NCI-H748 (cell line): ENCODE data around the gene ZBTB4.

Experiments
- DNase-seq: peaks from one replicate; lab custom pipeline; 2025; ENCODE audit not compliant: unreplicated experiment; lab: John Stamatoyannopoulos, UW

Gene ZBTB4

DNA sequence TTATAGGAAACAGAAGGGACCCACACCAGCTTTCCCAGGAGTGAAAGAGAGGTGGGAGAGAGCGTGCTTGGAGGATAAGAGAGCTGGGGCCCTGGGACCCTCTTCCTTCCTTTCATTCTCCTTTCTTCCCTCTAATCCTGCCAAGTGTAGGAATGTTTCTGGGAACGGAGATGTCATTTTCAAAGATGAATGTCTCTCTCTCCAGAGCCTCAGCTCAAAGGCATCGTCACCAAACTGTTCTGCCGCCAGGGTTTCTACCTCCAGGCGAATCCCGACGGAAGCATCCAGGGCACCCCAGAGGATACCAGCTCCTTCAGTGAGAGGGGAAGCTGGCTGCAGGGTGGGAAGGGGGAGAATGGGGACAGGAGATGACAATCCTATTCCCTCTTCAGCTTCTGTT, 38.2 kb downstream of the ZBTB4 start:
- no peak for DNase-seq

DNA sequence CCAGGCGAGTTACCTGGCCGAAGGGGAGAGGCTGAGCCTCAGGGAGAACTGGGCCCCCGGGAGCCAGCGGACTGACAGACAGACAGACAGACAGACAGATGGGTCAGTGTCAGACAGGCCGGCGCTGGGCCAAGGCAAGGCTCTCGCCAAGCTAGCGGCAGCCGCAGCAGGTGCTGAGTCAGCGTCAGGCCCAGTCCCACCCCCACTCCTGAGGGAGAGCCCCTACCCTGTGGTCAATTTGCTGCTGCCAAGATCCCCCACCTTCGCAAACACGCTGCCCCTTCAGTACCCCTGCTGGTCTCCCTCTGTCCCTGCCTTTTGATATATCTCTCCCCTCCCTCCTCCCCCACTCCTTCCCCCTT, 38.6 kb downstream of the ZBTB4 start:
- DNase-seq = peak; percentile 56

DNA sequence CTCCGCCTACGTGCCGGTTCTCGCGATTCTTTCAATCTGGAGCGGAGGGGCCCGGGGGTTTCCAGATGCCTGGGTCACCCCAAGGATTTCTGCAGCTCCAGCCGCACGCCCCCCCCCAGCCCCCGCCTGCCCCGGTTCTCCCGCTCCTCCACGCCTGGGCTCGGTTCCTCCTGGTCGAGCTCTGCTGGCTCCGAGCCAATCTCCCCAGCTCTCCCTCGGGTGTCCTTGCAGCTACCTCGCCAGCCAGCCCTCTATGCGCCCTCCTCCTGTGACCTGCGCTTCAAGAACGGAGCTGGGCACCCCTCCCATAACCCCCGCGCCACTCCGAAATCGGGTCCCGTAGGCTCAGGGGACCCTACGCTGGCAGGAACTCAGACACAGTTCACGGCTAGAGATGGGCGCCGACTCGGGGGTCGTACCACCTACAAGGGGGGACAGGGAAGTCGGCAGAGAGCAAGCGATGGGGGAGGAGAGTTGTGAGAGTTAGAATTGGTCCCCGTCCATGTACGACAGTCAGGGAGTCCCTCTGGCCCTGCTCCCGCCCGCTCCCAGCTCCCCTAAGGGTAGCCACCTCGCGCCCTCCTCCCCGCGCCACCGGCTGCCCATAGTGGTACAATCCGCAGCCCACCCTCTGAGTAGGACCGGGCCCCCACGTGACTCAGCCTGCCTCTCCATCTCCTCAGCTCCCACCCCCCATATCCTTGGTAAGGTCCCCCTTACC, 39.2 kb downstream of the ZBTB4 start:
- peak; percentile 75 for DNase-seq

DNA sequence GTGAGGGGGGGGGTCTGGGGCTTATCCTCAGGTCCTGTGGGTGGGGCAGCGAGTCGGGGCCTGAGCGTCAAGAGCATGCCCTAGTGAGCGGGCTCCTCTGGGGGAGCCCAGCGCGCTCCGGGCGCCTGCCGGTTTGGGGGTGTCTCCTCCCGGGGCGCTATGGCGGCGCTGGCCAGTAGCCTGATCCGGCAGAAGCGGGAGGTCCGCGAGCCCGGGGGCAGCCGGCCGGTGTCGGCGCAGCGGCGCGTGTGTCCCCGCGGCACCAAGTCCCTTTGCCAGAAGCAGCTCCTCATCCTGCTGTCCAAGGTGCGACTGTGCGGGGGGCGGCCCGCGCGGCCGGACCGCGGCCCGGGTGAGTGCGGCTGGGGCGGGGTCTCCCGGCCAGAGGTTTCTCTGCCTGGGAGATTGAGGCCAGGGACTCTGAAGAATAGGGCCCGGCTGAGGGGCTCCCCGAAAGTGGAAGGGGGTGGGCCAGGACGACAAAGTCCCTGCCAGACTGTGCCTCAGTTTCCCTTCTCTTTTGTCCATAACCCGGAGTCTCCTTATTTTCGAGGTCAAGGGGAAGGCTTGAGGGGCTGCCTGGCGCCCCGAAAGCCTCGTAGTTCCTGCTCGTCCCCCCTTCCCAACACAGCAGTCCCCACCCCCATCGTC, 39.8 kb downstream of the ZBTB4 start, which contains the start of gene FGF11:
Gene FGF11 (plus strand): TSS at position 51 of the 651 bp plus-strand sequence. CDS start 109 bp downstream, at position 160.
- peak; percentile 44 for DNase-seq

DNA sequence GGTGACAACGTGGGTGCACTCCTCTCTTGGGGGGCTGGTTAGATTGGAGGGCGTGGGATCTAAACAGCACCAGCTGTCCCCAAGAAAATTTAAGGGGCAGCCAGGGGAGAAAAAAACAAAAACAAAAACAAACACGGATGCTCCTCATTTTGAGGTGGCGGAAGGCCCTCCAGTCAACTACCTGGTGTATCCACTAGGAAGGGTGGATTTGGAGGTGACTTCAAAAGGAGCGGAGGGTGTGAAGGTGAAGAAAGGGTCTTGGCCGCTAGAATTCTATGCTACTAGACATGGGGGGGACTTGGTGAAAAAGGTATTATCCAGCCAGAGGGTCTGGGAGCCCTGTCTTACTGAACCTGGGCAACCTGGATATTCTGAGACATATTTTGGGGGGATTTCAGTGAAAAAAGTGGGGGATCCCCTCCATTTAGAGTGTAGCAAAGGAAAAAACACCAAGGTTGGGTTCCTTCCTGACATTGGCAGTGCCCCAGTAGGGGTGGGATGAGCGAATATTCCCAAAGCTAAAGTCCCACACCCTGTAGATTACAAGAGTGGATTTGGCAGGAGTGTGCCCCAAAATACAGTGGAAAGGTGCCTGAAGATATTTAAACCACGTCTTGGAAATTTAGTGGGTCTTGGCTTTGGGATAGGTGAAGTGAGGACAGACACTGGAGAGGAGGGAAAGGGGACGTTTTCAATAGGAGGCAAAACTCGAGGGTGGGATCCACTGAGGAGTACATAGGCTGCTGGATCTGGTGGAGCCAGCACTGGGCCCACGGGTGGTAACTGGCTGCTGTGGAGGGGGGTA, 40.6 kb downstream of the ZBTB4 start:
- no peak for DNase-seq

DNA sequence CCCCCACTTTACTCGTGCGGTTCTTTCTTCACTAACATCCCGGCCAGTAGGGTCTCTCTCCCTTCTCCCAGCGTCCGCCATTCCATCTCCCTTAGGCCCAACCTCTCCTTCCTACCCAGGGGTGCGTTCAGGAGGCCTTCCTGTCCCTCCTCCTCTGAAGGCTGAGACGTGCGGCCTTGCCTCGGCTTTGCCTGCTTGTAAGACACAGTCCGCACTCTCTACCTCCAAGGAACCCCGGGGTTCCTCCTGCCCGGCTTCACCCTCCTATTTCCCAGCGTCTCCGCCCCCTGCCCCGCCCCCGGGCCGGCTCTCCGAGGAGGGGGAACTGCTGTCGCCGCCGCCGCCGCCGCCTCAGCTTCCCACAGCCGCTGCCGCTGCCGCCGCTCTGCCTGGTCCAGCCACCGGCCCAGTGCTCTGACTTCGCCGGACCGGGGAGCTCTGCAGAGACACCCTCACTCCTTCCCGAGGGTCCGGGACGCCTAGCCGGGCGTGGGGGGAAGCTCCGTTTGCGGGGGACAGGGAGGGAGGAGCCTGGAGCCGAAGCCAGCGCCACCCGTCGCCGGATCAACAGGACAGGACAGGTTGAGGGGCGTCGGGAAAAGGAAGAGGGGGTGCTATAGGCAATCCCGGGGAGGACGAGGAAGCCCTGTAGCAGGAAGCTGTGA, 41.3 kb downstream of the ZBTB4 start:
- DNase-seq = peak; percentile 80

DNA sequence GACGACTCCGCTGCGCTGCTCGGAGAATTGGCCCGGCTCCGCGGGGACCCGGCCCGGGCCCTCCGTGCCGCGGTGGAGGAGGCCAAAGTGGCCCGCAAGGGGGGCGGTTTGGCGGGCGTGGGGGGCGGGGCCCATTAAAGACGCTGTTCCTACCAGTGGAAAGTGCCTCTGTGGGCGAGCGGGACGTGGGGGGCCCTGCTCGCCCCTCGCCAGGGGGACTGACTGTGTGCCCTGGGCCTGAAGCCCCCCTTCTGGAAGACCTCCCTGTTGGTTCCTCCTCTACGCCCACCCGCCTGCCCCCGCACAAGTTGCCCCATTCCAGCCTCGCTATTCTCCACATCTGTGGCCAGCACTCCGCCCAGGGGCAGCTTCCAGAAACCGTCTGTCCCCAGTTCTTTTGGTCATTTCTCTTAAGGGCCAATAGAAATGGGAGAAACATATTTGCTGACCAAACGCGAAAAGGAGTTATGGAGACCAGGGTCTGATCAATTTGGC, 42.0 kb downstream of the ZBTB4 start:
- DNase-seq = peak; percentile 66

DNA sequence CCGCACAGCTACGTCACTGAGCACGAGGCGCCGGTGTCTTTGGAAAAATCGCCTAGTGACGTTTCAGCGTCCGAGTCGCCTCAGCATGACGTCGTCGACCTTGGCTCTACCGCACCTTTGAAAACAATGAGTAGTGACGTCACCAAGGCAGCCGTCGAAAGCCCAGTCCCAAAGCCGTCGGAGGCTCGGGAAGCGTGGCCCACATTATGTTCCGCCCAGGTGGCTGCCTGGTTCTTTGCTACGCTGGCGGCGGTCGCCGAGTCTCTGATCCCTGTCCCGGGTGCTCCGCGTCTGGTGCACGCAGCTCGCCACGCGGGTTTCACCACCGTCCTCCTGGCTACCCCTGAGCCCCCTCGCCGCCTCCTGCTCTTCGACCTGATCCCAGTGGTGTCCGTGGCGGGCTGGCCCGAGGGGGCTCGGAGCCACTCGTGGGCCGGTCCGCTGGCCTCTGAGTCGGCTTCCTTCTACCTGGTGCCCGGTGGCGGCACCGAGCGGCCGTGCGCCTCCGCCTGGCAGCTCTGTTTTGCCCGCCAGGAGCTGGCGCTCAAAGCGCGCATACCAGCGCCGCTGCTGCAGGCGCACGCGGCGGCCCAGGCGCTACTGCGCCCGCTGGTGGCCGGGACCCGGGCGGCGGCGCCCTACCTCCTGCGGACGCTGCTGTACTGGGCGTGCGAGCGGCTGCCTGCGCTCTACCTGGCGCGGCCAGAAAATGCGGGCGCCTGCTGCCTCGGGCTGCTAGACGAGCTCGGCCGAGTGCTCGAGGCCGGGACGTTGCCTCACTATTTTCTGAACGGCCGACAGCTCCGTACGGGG, 42.7 kb downstream of the ZBTB4 start:
- peak; percentile 95 for DNase-seq

DNA sequence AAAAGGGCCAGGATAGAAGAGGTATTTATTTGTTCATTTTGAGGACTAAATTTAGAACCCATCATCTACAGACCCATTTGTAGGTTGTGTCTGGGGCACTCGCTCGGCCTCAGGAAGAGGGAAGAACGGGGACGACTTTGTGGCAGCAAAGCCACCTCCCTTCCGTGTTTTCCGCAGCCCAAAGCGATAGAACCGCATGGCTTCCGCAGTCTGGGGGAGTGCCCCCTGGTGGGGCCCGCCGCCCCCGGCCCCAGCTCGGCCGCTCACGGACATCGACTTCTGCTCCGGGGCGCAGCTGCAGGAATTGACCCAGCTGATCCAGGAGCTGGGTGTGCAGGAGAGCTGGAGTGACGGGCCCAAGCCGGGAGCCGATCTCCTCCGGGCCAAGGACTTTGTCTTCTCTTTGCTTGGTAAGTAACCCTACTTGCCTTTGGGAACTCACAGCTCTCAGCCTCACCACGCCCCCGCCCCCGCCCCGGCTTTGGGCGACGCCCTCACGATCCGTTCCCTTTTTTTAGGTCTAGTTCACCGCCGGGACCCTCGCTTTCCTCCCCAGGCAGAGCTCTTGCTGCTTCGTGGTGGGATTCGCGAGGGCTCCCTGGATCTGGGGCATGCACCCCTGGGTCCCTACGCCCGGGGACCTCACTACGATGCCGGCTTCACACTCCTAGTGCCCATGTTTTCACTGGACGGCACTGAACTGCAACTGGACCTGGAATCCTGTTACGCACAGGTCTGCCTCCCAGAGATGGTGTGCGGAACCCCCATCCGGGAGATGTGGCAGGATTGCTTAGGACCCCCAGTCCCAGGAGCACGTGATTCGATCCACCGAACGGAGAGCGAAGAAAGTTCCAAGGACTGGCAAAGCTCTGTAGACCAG, 43.5 kb downstream of the ZBTB4 start:
- peak; percentile 74 for DNase-seq

DNA sequence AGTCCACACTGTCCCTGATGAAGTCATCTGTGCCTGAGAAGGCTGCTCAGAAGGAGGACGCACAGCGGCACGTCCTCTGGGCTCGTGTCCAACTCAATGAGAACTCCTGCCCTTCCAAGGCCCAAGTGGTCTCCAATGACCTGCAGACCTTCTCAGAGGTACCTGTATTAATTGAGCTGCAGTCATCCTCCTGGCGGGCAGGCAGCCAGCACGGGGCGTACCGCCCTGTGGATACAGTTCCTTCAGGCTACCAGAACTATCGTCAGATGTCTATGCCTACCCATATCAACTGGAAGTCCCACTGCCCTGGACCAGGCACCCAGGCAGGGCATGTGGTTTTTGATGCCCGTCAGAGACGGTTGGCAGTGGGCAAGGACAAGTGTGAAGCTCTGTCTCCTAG, 47.1 kb downstream of the ZBTB4 start:
- no peak for DNase-seq

DNA sequence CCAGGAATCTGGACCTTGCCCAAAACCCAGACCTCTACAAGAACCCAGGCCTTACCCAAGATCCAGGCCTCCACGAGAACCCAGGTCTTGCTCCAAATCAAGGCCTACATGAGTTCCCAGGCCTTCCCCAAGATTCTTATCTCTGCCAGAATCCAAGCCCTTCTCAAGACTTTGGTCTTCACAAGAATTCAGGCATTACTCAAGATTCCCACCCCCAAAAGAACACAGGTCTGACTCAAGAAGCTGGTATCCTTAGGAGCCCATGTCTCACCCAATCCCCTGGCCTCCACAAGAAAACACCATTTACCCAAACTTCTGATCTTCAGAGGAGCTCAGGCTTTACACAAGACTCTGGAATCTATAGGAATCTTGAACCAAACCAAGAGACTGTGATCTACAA, 48.2 kb downstream of the ZBTB4 start:
- no peak for DNase-seq

DNA sequence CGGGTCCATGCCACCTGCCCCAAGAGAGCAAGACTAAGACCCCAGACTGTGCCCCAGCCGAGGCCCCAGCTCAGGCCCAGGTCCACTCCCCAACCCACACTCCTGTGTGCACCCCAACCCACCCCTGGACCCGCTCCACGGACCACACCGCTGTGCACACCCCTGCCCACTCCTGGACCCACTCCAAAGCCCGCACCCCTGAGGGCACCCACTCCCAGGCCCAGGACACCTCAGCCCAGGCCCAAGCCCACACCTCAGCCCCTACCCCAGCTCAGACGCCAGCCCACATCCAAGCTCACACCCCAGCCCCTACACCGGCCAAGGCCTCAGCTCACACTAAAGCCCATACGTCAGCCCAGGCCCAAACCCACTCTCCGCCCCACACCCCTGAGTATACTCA, 49.7 kb downstream of the ZBTB4 start:
- no peak for DNase-seq

DNA sequence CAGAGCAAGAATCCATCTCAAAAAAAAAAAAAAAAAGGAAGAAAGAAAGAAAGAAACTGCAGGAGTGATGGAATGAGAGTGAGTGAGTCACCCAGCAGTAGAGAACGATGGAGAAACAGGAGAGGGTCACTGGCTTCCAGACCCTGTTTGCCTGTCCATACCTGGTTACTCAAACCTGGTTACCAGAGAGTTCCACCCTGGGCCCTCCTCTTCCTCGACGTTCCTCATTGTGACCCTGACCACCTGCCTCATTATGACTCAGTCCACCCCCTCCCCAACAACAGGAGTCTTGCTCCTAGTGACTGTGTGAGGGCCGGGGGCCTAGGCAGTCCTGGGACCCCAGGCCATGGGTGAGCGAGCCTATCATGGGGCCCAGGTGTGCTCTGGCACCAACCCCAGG, 50.9 kb downstream of the ZBTB4 start, which contains the start of gene SPEM3:
Gene SPEM3 (plus strand): TSS at position 301 of the 400 bp plus-strand sequence. CDS start 46 bp downstream, at position 347.
- DNase-seq = no peak

DNA sequence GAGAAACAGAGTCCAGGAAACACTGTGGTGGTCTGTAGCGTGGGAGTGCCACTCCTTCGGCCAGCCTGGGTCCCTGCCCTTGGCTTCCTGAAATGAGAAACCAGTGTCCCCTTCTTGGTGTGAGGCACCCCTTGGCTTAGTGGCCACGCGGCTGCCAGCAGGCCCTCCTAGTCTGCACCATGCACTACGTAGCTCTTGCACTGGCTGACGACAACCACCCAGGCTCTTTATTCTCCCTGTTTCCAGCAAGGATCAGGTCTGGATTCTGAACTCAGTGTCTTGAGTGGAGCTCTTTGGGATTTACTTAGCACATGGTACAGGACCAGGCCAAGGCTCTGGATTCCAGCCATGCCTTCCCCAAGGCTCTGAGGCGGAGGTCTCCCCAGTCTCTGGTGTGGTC, 51.9 kb downstream of the ZBTB4 start:
- DNase-seq = no peak

DNA sequence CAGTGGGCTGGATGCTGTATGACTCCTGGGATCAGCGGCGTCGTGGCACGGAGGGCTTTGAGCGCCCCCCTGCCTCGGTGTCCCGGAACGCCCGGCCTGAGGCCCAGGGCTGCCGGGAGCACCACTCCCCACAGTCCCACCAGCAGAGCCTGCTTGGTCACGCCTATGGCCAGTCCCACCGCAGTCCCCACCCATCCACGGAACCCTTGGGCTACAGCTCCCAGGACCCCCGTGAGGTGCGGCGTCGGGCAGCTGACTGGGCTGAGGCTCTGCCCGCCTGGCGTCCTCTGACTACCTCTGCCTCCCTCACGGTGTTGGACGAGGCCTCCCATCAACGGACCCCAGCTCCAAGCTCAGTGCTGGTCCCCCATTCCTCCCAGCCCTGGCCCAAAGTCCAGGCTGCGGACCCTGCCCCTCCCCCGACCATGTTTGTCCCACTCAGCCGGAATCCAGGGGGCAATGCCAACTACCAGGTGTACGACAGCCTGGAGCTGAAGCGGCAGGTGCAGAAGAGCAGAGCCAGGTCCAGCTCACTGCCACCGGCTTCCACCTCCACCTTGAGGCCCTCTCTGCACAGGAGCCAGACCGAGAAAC, 52.4 kb downstream of the ZBTB4 start:
- no peak for DNase-seq

DNA sequence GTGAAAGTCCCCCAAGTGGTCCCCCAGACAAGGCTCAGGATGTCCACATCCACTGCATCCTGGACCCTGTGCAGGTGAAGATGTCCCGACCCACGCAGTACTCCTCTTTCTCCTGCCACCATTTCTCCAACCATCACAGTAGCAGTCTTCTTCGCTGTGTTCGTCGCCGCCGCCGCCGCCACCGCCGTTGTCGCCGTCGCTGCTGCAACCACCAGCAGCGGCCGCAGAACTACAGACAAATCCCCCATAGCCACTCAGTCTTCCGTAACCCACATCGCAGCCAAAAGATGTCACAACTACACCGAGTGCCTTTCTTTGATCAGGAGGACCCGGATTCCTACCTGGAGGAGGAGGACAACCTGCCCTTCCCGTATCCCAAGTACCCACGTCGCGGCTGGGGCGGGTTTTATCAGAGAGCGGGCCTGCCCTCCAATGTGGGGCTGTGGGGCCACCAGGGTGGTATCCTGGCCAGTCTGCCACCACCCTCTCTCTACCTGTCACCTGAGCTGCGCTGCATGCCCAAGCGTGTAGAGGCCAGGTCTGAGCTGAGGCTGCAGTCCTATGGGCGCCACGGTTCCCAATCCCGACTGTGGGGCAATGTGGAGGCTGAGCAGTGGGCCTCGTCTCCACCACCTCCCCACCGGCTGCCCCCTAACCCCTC, 53.1 kb downstream of the ZBTB4 start:
- DNase-seq = no peak

DNA sequence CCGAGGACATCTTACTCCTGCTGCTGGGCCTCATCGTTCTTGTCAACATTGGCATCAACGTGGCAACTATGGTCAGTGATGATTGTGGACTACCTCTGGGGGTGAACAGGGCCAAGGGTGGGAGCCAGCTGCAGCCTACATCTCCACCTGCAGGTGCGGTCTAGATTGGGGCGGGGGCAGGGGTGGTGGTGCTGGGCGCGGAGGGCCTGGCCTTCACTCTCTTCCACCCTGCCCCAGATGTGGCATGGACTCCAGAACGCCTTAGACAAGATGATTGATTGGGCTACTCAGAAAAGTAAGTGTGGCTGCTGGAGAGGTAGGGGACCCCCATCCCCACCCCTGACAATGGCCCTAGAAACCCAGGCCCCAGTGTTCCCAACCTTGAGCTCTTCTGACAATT, 53.7 kb downstream of the ZBTB4 start:
- no peak for DNase-seq

DNA sequence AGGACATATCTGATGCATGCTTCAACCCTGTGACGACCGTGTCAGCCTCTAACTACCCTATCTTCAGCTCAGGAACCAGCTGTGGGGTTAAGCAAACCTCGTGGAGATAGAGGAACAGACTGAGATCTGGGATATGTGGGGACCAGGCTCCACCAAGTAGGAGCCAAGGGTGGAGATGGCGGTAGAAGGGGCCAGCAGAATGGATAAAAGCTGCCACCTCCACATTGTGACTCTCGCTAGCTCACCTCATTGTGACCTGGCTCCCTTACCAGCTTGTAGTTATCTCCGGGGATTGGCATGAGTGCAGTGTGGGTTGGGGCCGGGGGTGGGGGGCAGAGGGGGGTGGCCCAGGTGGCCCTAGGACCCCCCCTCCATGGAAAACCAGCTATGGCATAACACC, 54.1 kb downstream of the ZBTB4 start, which contains the start of gene SPEM2:
Gene SPEM2 (plus strand): TSS at position 301 of the 400 bp plus-strand sequence. CDS start 73 bp downstream, at position 374.
- DNase-seq = no peak
